ENCODE measurements around the gene KIF26B. TPM values are rescaled to one million over a fixed set of nuclear protein-coding genes. Genes with fewer than 3 reads are reported as not detected.

The KIF26B gene
- total RNA-seq, 1 experiment from 2014 or later: 1.2 TPM

- Mint-ChIP-seq H3K4me3 (no peak overlapping the region), H3K27me3 (ENCODE audit: low read depth) (peaks cover 7% of the 10 kb centered on the region), H3K4me1 (no peaks in the 10 kb centered on the region), H3K27ac (no peak overlapping the region), H3K9me3 (no peaks in the 10 kb centered on the region), H3K36me3 (no peaks in the 10 kb centered on the region)
- ATAC-seq: no peak
- POLR2A ChIA-PET: no interaction called here
- DNase-seq (ENCODE audit: low spot score): no peak
- no peak for TF ChIP-seq ZNF121 (CRISPR knock-in tag; IDR thresholded peaks at IDR 0.05)
- no peak for TF ChIP-seq RELA (CRISPR knock-in tag; IDR thresholded peaks at IDR 0.05; ENCODE audit: borderline replicate concordance)
- no peak for TF ChIP-seq ZNF281 (CRISPR knock-in tag; IDR thresholded peaks at IDR 0.05)
- no peak for TF ChIP-seq ZNF425 (CRISPR knock-in tag; conservative IDR thresholded peaks at IDR 0.05)
- TF ChIP-seq E2F5 (CRISPR knock-in tag; IDR thresholded peaks at IDR 0.05): no peak
- no peak for TF ChIP-seq USF1 (CRISPR knock-in tag; IDR thresholded peaks at IDR 0.05)
- TF ChIP-seq ZNF416 (CRISPR knock-in tag; IDR thresholded peaks at IDR 0.05): no peak
- TF ChIP-seq NR1H2 (CRISPR knock-in tag; IDR thresholded peaks at IDR 0.05): no peak
- CTCF ChIA-PET: interaction anchor here (0.7 kb wide), 1 partner anchor 538 kb away, joined by 3 read pairs; no protein-coding TSS in a partner anchor
Measured at GRCh38 chr1:245693941-245694752, 539.4 kb downstream of the KIF26B start.

- 0 out of 2 replicates have a peak, but pooled peaks cover under 1% of the 10 kb centered on the region for H3K27me3 Mint-ChIP-seq (ENCODE audit: low read depth)
- no peaks in the 10 kb centered on the region for H3K9me3 Mint-ChIP-seq
- DNase-seq (ENCODE audit: low spot score) (no peak), ATAC-seq (no peak)
- ChIA-PET CTCF (no interaction called here), POLR2A (no interaction called here)
- no peak overlapping the region for H3K27ac Mint-ChIP-seq
- no peaks in the 10 kb centered on the region for H3K36me3 Mint-ChIP-seq
- no peaks in the 10 kb centered on the region for H3K4me1 Mint-ChIP-seq
- no peak overlapping the region for H3K4me3 Mint-ChIP-seq
- TF ChIP-seq NFYB (CRISPR knock-in tag; conservative IDR thresholded peaks at IDR 0.05; ENCODE audit: low read depth) (no peak), TEAD4 (CRISPR knock-in tag; IDR thresholded peaks at IDR 0.05) (no peak), ERG (CRISPR knock-in tag; IDR thresholded peaks at IDR 0.05) (no peak), ARID4B (CRISPR knock-in tag; IDR thresholded peaks at IDR 0.05; ENCODE audit: borderline replicate concordance) (no peak), ZSCAN18 (CRISPR knock-in tag; IDR thresholded peaks at IDR 0.05) (no peak), FOXJ3 (CRISPR knock-in tag; IDR thresholded peaks at IDR 0.05; ENCODE audit: borderline replicate concordance) (no peak), ZNF121 (CRISPR knock-in tag; IDR thresholded peaks at IDR 0.05) (no peak), ATF1 (CRISPR knock-in tag; IDR thresholded peaks at IDR 0.05) (no peak), IRF1 (CRISPR knock-in tag; IDR thresholded peaks at IDR 0.05) (no peak), USF1 (CRISPR knock-in tag; IDR thresholded peaks at IDR 0.05) (no peak)
Measured at GRCh38 chr1:245694753-245695195, 540.0 kb downstream of the KIF26B start.
